H1 (cell line): ENCODE results near the gene CNGB1. TPM values are rescaled to one million over a fixed set of nuclear protein-coding genes. Genes with fewer than 3 reads are reported as not detected.

Experiments used
- CTCF ChIA-PET: fragments of 300-600 bp; sonication (Branson Sonifier 250); formaldehyde crosslinking; loops from one replicate; lab custom pipeline; 2021; ENCODE audit not compliant: partially characterized antibody; lab: Charles Lee
- POLR2A ChIA-PET: fragments of 300-600 bp; sonication (Branson Sonifier 250); formaldehyde crosslinking; loops from one replicate; lab custom pipeline; 2021; ENCODE audit warnings: inconsistent platforms; ENCODE audit not compliant: partially characterized antibody; lab: Charles Lee
- DNase-seq, 2 experiments: peaks; one replicate each; pipeline versions ENCODE4 v3.0.0 to v3.0.0-alpha.2; 2010 to 2022; ENCODE audit warnings: low spot score in 2 of 2, low read depth in 1 of 2, mixed read lengths in 1 of 2
- FAIRE-seq: peaks from 2 replicates; lab custom pipeline; 2011; peaks lifted over from hg19 to GRCh38; lab: Jason Lieb, UNC
- H2AFZ ChIP-seq: 2 replicates; pipeline ENCODE4 v1.8.1; 2012; ENCODE audit warnings: low read length, inconsistent platforms
- H2AK5ac ChIP-seq: 2 replicates; pipeline ENCODE4 v1.6.1; 2013; ENCODE audit warnings: low read depth, low read length
- H2BK120ac ChIP-seq: replicated peaks from 2 replicates; pipeline ENCODE3; 2013; ENCODE audit warnings: low read depth, low read length, inconsistent platforms
- H2BK12ac ChIP-seq: 2 replicates; pipeline ENCODE4 v1.6.1; 2013; ENCODE audit warnings: low read depth, low read length
- H2BK15ac ChIP-seq: 2 replicates; pipeline ENCODE4 v1.6.1; 2013; ENCODE audit warnings: low read length
- H2BK20ac ChIP-seq: 2 replicates; pipeline ENCODE4 v1.6.1; 2013; ENCODE audit warnings: low read length
- H2BK5ac ChIP-seq: 2 replicates; pipeline ENCODE4 v1.6.1; 2013; ENCODE audit warnings: low read depth, low read length
- H3K14ac ChIP-seq: 2 replicates; pipeline ENCODE4 v1.6.1; 2013; ENCODE audit warnings: inconsistent platforms; ENCODE audit not compliant: insufficient read length
- H3K18ac ChIP-seq: 2 replicates; pipeline ENCODE4 v1.6.1; 2013; ENCODE audit warnings: low read length; ENCODE audit errors: extremely low read depth
- H3K23ac ChIP-seq: 2 replicates; pipeline ENCODE4 v1.6.1; 2013; ENCODE audit warnings: inconsistent platforms; ENCODE audit not compliant: insufficient read length
- H3K23me2 ChIP-seq: 2 replicates; pipeline ENCODE4 v1.6.1; 2013; ENCODE audit warnings: low read depth, low read length
- H3K27ac ChIP-seq: 2 replicates; pipeline ENCODE4 v1.6.1; 2011; ENCODE audit warnings: low read depth, low read length, inconsistent platforms
- H3K27me3 ChIP-seq, 4 experiments: replicated peaks in 1 of 4; 1 replicate in 1 of 4; 2 replicates in 3 of 4; pipeline versions ENCODE4 v1.6.1 to v1.8.1; 2011 to 2013; ENCODE audit warnings: low read length in 3 of 4, mild to moderate bottlenecking in 3 of 4, inconsistent platforms in 2 of 4, mixed read lengths in 2 of 4, moderate library complexity in 1 of 4; ENCODE audit not compliant: control insufficient read depth in 3 of 4, insufficient read depth in 3 of 4; ENCODE audit errors: extremely low read depth in 1 of 4
- H3K36me3 ChIP-seq, 4 experiments: 2 replicates each; pipeline versions ENCODE4 v1.6.1 to v1.8.1; 2011 to 2013; ENCODE audit warnings: mild to moderate bottlenecking in 4 of 4, low read length in 3 of 4, moderate library complexity in 2 of 4, control low read depth in 1 of 4, inconsistent platforms in 1 of 4; ENCODE audit not compliant: insufficient read depth in 4 of 4, control insufficient read depth in 2 of 4
- H3K4ac ChIP-seq: replicated peaks from 2 replicates; pipeline ENCODE3; 2013; ENCODE audit warnings: low read length, low read depth, mixed read lengths, inconsistent platforms; ENCODE audit not compliant: insufficient read length
- H3K4me1 ChIP-seq, 4 experiments: replicated peaks in 1 of 4; 1 replicate in 1 of 4; 2 replicates in 3 of 4; pipeline versions ENCODE4 v1.6.1 to v1.8.1; 2011 to 2013; ENCODE audit warnings: low read length in 3 of 4, inconsistent platforms in 2 of 4, mixed read lengths in 1 of 4; ENCODE audit not compliant: insufficient read depth in 4 of 4, control insufficient read depth in 3 of 4
- H3K4me2 ChIP-seq, 2 experiments: 2 replicates each; pipeline versions ENCODE4 v1.6.1 to v1.8.1; 2011 to 2013; ENCODE audit warnings: low read depth in 2 of 2, low read length in 2 of 2, control low read depth in 1 of 2, inconsistent platforms in 1 of 2, mild to moderate bottlenecking in 1 of 2; ENCODE audit not compliant: insufficient read depth in 1 of 2
- H3K4me3 ChIP-seq, 4 experiments: fragments of 200-600, 300-600 bp in 1 of 4; sonication (generic), shearing (Covaris generic), sonication (Bioruptor Twin) in 1 of 4; 2 replicates each; pipeline versions ENCODE4 v1.5.1 to v1.8.1; 2011 to 2016; ENCODE audit warnings: low read length in 4 of 4, low read depth in 3 of 4, control low read depth in 2 of 4, inconsistent platforms in 2 of 4, mild to moderate bottlenecking in 2 of 4, mixed read lengths in 1 of 4, moderate library complexity in 1 of 4; ENCODE audit not compliant: insufficient read depth in 2 of 4; ENCODE audit errors: extremely low read depth in 1 of 4
- H3K56ac ChIP-seq: replicated peaks from 2 replicates; pipeline ENCODE3; 2013; ENCODE audit warnings: low read depth, mild to moderate bottlenecking, mixed read lengths, low read length, inconsistent platforms; ENCODE audit not compliant: insufficient read length
- H3K79me1 ChIP-seq: 2 replicates; pipeline ENCODE4 v1.6.1; 2013; ENCODE audit warnings: low read depth, low read length, control low read depth
- H3K79me2 ChIP-seq, 2 experiments: 2 replicates each; pipeline versions ENCODE4 v1.6.1 to v1.8.1; 2012 to 2013; ENCODE audit warnings: low read length in 2 of 2, mild to moderate bottlenecking in 2 of 2, inconsistent platforms in 1 of 2; ENCODE audit not compliant: insufficient read depth in 2 of 2, control insufficient read depth in 1 of 2
- H3K9ac ChIP-seq, 4 experiments: replicated peaks in 1 of 4; 1 replicate in 1 of 4; 2 replicates in 3 of 4; pipeline versions ENCODE4 v1.6.1 to v1.8.1; 2011 to 2013; ENCODE audit warnings: low read depth in 3 of 4, low read length in 3 of 4, control low read depth in 2 of 4, mild to moderate bottlenecking in 2 of 4, moderate library complexity in 2 of 4, inconsistent platforms in 1 of 4; ENCODE audit errors: extremely low read depth in 1 of 4
- H3K9me3 ChIP-seq, 2 experiments: 2 replicates each; pipeline versions ENCODE4 v1.6.1 to v1.8.1; 2012 to 2013; ENCODE audit warnings: mild to moderate bottlenecking in 2 of 2, moderate library complexity in 2 of 2, control low read depth in 1 of 2, inconsistent platforms in 1 of 2, low read depth in 1 of 2, low read length in 1 of 2, mixed read lengths in 1 of 2; ENCODE audit not compliant: insufficient read depth in 2 of 2
- H4K20me1 ChIP-seq, 2 experiments: replicated peaks in 1 of 2; 2 replicates each; pipeline versions ENCODE3 to v1.8.1; 2011 to 2013; ENCODE audit warnings: inconsistent platforms in 2 of 2, low read length in 2 of 2, mild to moderate bottlenecking in 1 of 2; ENCODE audit not compliant: insufficient read depth in 2 of 2, control insufficient read depth in 1 of 2
- H4K5ac ChIP-seq: 2 replicates; pipeline ENCODE4 v1.6.1; 2013; ENCODE audit warnings: low read length, low read depth, mixed read lengths, inconsistent platforms; ENCODE audit not compliant: insufficient read length
- H4K8ac ChIP-seq: 2 replicates; pipeline ENCODE4 v1.8.0; 2013; ENCODE audit warnings: mild to moderate bottlenecking, moderate library complexity, low read length, inconsistent platforms; ENCODE audit not compliant: insufficient read depth; ENCODE audit errors: extremely low read depth
- H4K91ac ChIP-seq: replicated peaks from 2 replicates; pipeline ENCODE3; 2013; ENCODE audit warnings: low read length, mixed read lengths, inconsistent platforms; ENCODE audit not compliant: insufficient read length
- ATF2 ChIP-seq: IDR thresholded peaks from 2 replicates; pipeline ENCODE4 v1.6.1; 2012; ENCODE audit warnings: low read length, inconsistent platforms
- ATF3 ChIP-seq: IDR thresholded peaks from 2 replicates; pipeline ENCODE4 v1.6.1; 2011; ENCODE audit warnings: low read depth, mild to moderate bottlenecking, low read length; ENCODE audit not compliant: insufficient read depth
- E2F6 ChIP-seq: IDR thresholded peaks from 2 replicates; pipeline ENCODE4 v1.6.1; 2012; ENCODE audit warnings: inconsistent platforms
- GABPA ChIP-seq: IDR thresholded peaks from 2 replicates; pipeline ENCODE4 v1.6.1; 2011; ENCODE audit warnings: mild to moderate bottlenecking, low read length, moderate library complexity, borderline replicate concordance; ENCODE audit not compliant: insufficient read depth
- GTF2F1 ChIP-seq: IDR thresholded peaks from 2 replicates; pipeline ENCODE4 v1.6.1; 2012; ENCODE audit warnings: low read depth, low read length, improper control_type of control experiment, borderline replicate concordance
- POLR2A ChIP-seq, 2 experiments: IDR thresholded peaks; 1 replicate in 1 of 2; 2 replicates in 1 of 2; pipeline ENCODE4 v1.6.1; 2011; ENCODE audit warnings: low read depth in 2 of 2, low read length in 2 of 2, mild to moderate bottlenecking in 2 of 2; ENCODE audit errors: control extremely low read depth in 1 of 2
- WGBS, 2 experiments: shearing (Covaris generic) in 1 of 2; methylation state at CpG; one replicate each; pipeline versions ENCODE4 v1.1.6 to v1.1.7; 2013 to 2015; ENCODE audit warnings: low lambda C conversion rate in 2 of 2, mixed read lengths in 2 of 2, inconsistent platforms in 1 of 2, low coverage in 1 of 2, missing lambda C conversion rate in 1 of 2; ENCODE audit not compliant: insufficient replicate concordance in 2 of 2, insufficient coverage in 1 of 2, insufficient read length in 1 of 2; ENCODE audit errors: extremely low coverage in 1 of 2, missing lambda C conversion rate in 1 of 2; 5-methylcytosine and 5-hydroxymethylcytosine counted together
- polyA plus RNA-seq, 7 experiments: library from polyadenylated mRNA; depleted of rRNA in 3 of 7; stranded (reverse) in 5 of 7; unstranded in 2 of 7; fragments of >200 nt in 5 of 7; fragments of 200-250 nt in 2 of 7; gene quantifications; 1 replicate in 5 of 7; 2 replicates in 1 of 7; 4 replicates in 1 of 7; pipeline versions ENCODE4 v1.2.1 to v1.2.3, GENCODE V29; 2011 to 2013; ENCODE audit warnings: missing spikeins in 2 of 7, mixed read lengths in 2 of 7
- total RNA-seq: library from RNA; stranded (reverse); fragmentation: NEBNext Ultra II Directional; extraction: Animal tissue kit (Norgen Biotek cat#: 25700); gene quantifications from 2 replicates; pipeline ENCODE4 v1.2.1, GENCODE V29; 2021

The CNGB1 gene
- total and polyA plus RNA-seq, 2 of the 8 experiments (the other 6 are each of a cell fraction or from before 2014, with no cell fraction given), result not detected

- Histone ChIP-seq H4K5ac (no peak overlapping the region), H3K14ac (no peak overlapping the region), H3K4me2 (peak overlapping the region; percentile 57 to 73; a peak in 3 of 4 replicates), H2BK5ac (no peak overlapping the region), H3K23ac (no peak overlapping the region), H3K79me2 (no peaks in the 10 kb centered on the region), H3K79me1 (no peaks in the 10 kb centered on the region), H3K56ac (no peak overlapping the region), H2BK12ac (peak overlapping the region; percentile 14; the same call in 1 of the 2 replicates), H3K27me3 (peaks cover 0 to 5% (median under 1%) of the 10 kb centered on the region in 4 experiments; a peak in 3 of 7 replicates), H3K18ac (no peak overlapping the region), H2AFZ (no peak overlapping the region), H3K9ac (no peak overlapping the region), H3K36me3 (no peaks in the 10 kb centered on the region), H2BK20ac (no peak overlapping the region), H3K23me2 (no peaks in the 10 kb centered on the region; the same call in 1 of the 2 replicates), H2BK15ac (no peak overlapping the region), H2BK120ac (no peak overlapping the region), H4K8ac (no peak overlapping the region), H4K20me1 (no peaks in the 10 kb centered on the region), H4K91ac (no peak overlapping the region), H3K27ac (no peak overlapping the region), H3K4me1 (peaks cover 0 to 11% (median 3%) of the 10 kb centered on the region in 4 experiments; a peak in 5 of 7 replicates), H2AK5ac (0 out of 2 replicates have a peak overlapping the region, but pooled peaks have one; percentile 24), H3K9me3 (no peaks in the 10 kb centered on the region), H3K4ac (no peak overlapping the region), H3K4me3 (peak overlapping the region in 2 of 4 experiments; percentile 33 to 53; a peak in 4 of 8 replicates)
- FAIRE-seq, result no peak
- POLR2A ChIA-PET, result interaction anchor here (0.8 to 1.6 kb wide), 3 partner anchors 8 to 73 kb away, joined by 3 to 4 read pairs (median 3); no protein-coding TSS in a partner anchor
- no peak for DNase-seq
- CTCF ChIA-PET, result interaction anchor here (0.8 to 3.1 kb wide), 13 partner anchors 10 to 115 kb away, joined by 3 to 15 read pairs (median 5); no protein-coding TSS in a partner anchor
- TF ChIP-seq E2F6 (no peak), POLR2A (IDR thresholded peaks at IDR 0.05; ENCODE audit: control extremely low read depth in 1 of 2, low read depth in 2 of 2, low read length in 2 of 2) (no peak), ATF2 (no peak), ATF3 (no peak), GABPA (no peak), GTF2F1 (no peak)
- 82% methylated on average over 4 of the region's 4 CpGs; no CpG with 5 or more reads in 1 of the 2 experiments for WGBS, 2 experiments
These were observed 87.4 kb downstream of the CNGB1 start for GRCh38 chr16:57883480-57883879.
